K562 (cell line): ENCODE results near the gene PDRG1. TPM values are rescaled to one million over a fixed set of nuclear protein-coding genes. Genes with fewer than 3 reads are reported as not detected.

Experiments
- ATAC-seq: fragments of 200-7000 bp; cut with Tn5 transposase; 3 replicates; pipeline ENCODE4 v1.9.1; 2020; ENCODE audit warnings: moderate library complexity
- BruUV-seq: library from RNA; stranded (reverse); fragments of 400-500 nt; replicated peaks from 2 replicates; lab custom pipeline; 2021; lab: Mats Ljungman, UMichigan
- CTCF ChIA-PET: fragments of 300-600 bp; formaldehyde crosslinking; extraction: SDS; loops from one replicate; lab custom pipeline; 2021; ENCODE audit warnings: low intra/inter-chr PET ratio; lab: Yijun Ruan, JAX
- POLR2A ChIA-PET: fragments of 300-600, 350-650 bp; sonication (Branson Sonifier 250); formaldehyde crosslinking; extraction: SDS; loops from one replicate; lab custom pipeline; 2021; ENCODE audit warnings: antibody characterized with exemption, inconsistent platforms; lab: Yijun Ruan, JAX
- DNase-seq, 4 experiments: peaks; one replicate each; pipeline versions ENCODE4 v3.0.0 to v3.0.0-alpha.2; 2011 to 2018; ENCODE audit warnings: low spot score in 3 of 4, mixed read lengths in 3 of 4; ENCODE audit errors: extremely low read depth in 1 of 4
- FAIRE-seq: peaks from 2 replicates; lab custom pipeline; 2011; peaks lifted over from hg19 to GRCh38; lab: Jason Lieb, UNC
- H2AFZ ChIP-seq: 2 replicates; pipeline ENCODE4 v1.6.0; 2011; ENCODE audit warnings: low read depth, low read length, control low read depth, inconsistent platforms
- H3K27ac ChIP-seq: fragments of 200-600 bp; 3 replicates; pipeline ENCODE4 v1.8.0; 2011; ENCODE audit warnings: low read depth, mild to moderate bottlenecking, control low read depth, inconsistent platforms, low read length, moderate library complexity, mixed read lengths; ENCODE audit errors: extremely low read depth
- H3K27me3 ChIP-seq, 2 experiments: fragments of 300-600 bp in 1 of 2; 2 replicates in 1 of 2; 3 replicates in 1 of 2; pipeline versions ENCODE4 v1.6.0 to v1.8.0; 2011; ENCODE audit warnings: inconsistent platforms in 2 of 2, low read length in 2 of 2, mild to moderate bottlenecking in 1 of 2, mixed read lengths in 1 of 2, moderate library complexity in 1 of 2; ENCODE audit not compliant: control insufficient read depth in 2 of 2, insufficient read depth in 2 of 2
- H3K36me3 ChIP-seq: fragments of 300-600 bp; 3 replicates; pipeline ENCODE4 v1.8.0; 2011; ENCODE audit warnings: mild to moderate bottlenecking, low read length, inconsistent platforms; ENCODE audit not compliant: control insufficient read depth, insufficient read depth
- H3K4me1 ChIP-seq, 2 experiments: fragments of 200-600 bp in 1 of 2; replicated peaks in 1 of 2; 2 replicates in 1 of 2; 3 replicates in 1 of 2; pipeline versions ENCODE4 v1.5.1 to v1.8.0; 2011; ENCODE audit warnings: inconsistent platforms in 2 of 2, low read length in 2 of 2, mild to moderate bottlenecking in 1 of 2, mixed read lengths in 1 of 2, moderate library complexity in 1 of 2; ENCODE audit not compliant: control insufficient read depth in 2 of 2, insufficient read depth in 2 of 2
- H3K4me2 ChIP-seq: 2 replicates; pipeline ENCODE4 v1.6.1; 2011; ENCODE audit warnings: low read length, control low read depth, inconsistent platforms, mixed read lengths; ENCODE audit not compliant: insufficient read depth
- H3K4me3 ChIP-seq: fragments of 200-600 bp; sonication (generic), shearing (Covaris generic); 2 replicates; pipeline ENCODE4 v1.5.1; 2016; ENCODE audit warnings: control low read depth, inconsistent platforms
- H3K79me2 ChIP-seq: fragments of 200-600 bp; 3 replicates; pipeline ENCODE4 v1.8.0; 2011; ENCODE audit warnings: low read length, inconsistent platforms; ENCODE audit not compliant: control insufficient read depth, insufficient read depth
- H3K9ac ChIP-seq, 2 experiments: 2 replicates each; pipeline versions ENCODE4 v1.6.0 to v1.6.1; 2011; ENCODE audit warnings: low read depth in 2 of 2, low read length in 2 of 2, control low read depth in 1 of 2, inconsistent platforms in 1 of 2, mild to moderate bottlenecking in 1 of 2, mixed read lengths in 1 of 2; ENCODE audit not compliant: insufficient read depth in 1 of 2
- H3K9me1 ChIP-seq: one replicate; pipeline ENCODE4 v1.6.0; 2011; ENCODE audit warnings: inconsistent platforms, mild to moderate bottlenecking, low read length, moderate library complexity; ENCODE audit not compliant: control insufficient read depth, insufficient read depth
- H3K9me3 ChIP-seq: replicated peaks from 2 replicates; pipeline ENCODE4 v1.5.1; 2011; ENCODE audit warnings: low read depth, low read length, inconsistent platforms; ENCODE audit not compliant: control insufficient read depth, insufficient read depth
- H4K20me1 ChIP-seq: replicated peaks from 2 replicates; pipeline ENCODE4 v1.6.1; 2011; ENCODE audit warnings: low read length, inconsistent platforms, mixed read lengths; ENCODE audit not compliant: control insufficient read depth, insufficient read depth
- CEBPB ChIP-seq: fragments of 450-650 bp; IDR thresholded peaks from 2 replicates; pipeline ENCODE4 v1.6.1; 2016; ENCODE audit warnings: missing genetic modification characterization, missing compliant biosample characterization
- CTBP1 ChIP-seq: fragments of 450-650 bp; IDR thresholded peaks from 2 replicates; pipeline ENCODE4 v1.6.1; 2016; ENCODE audit warnings: borderline replicate concordance
- EP400 ChIP-seq: fragments of 450-650 bp; IDR thresholded peaks from 2 replicates; pipeline ENCODE4 v1.6.1; 2017; ENCODE audit warnings: antibody characterized with exemption, mild to moderate bottlenecking, moderate library complexity
- SMARCB1 ChIP-seq: IDR thresholded peaks from 2 replicates; pipeline ENCODE4 v1.6.1; 2011; ENCODE audit warnings: improper control_type of control experiment, low read depth; ENCODE audit not compliant: insufficient read length
- SPI1 ChIP-seq: IDR thresholded peaks from 2 replicates; pipeline ENCODE4 v1.6.1; 2011; ENCODE audit warnings: low read depth, low read length, control low read depth, borderline replicate concordance
- ZNF384 ChIP-seq: IDR thresholded peaks from 2 replicates; pipeline ENCODE4 v1.6.1; 2012; ENCODE audit warnings: low read depth, low read length, improper control_type of control experiment
- WGBS: fragments of 100-300 bp; shearing (Covaris generic); methylation state at CpG from one replicate; pipeline ENCODE4 v1.1.6; 2016; ENCODE audit warnings: low coverage, mixed read lengths; ENCODE audit not compliant: insufficient coverage; ENCODE audit errors: missing lambda C conversion rate; 5-methylcytosine and 5-hydroxymethylcytosine counted together
- in situ Hi-C: fragments of 300-500 bp; cut with MboI; formaldehyde crosslinking; loops from 4 replicates; pipeline ENCODE4 v1.15.0; 2018; ENCODE audit warnings: inconsistent platforms, mixed read lengths
- intact Hi-C: fragments of 100-400 bp; cut with micrococcal nuclease; formaldehyde crosslinking; loops from 2 replicates; pipeline ENCODE4 v1.14.2; 2022
- polyA plus RNA-seq, 8 experiments: library from polyadenylated mRNA; depleted of rRNA in 4 of 8; stranded (reverse) in 5 of 8; unstranded in 3 of 8; fragments of >200 nt; fragmentation: Nextera tagmentation in 2 of 8; fragmentation: Illumina TruSeq in 1 of 8; extraction: Ambion mirVana in 2 of 8; extraction: Trizol in 1 of 8; gene quantifications; 2 replicates each; pipeline versions ENCODE4 v1.2.1 to v1.2.3, GENCODE V29; 2011 to 2014; ENCODE audit warnings: inconsistent platforms in 1 of 8, missing spikeins in 1 of 8
- total RNA-seq, 7 experiments: library from RNA; depleted of rRNA in 6 of 7; stranded (reverse); fragments of >200 nt in 6 of 7; fragmentation: Illumina TruSeq in 2 of 7; extraction: Trizol in 2 of 7; gene quantifications; 2 replicates each; pipeline versions ENCODE4 v1.2.1 to v1.2.3, GENCODE V29; 2011 to 2021; ENCODE audit warnings: low replicate concordance in 1 of 7
- TF ChIP-seq, protein P1 (sequence below): fragments of 450-650 bp; IDR thresholded peaks from 2 replicates; pipeline ENCODE4 v1.6.1; 2016
- TF ChIP-seq, protein P2 (sequence below): sonication (generic); formaldehyde crosslinking; IDR thresholded peaks from 2 replicates; pipeline ENCODE4 v1.8.0; 2022; ENCODE audit warnings: missing genetic modification reagents, mild to moderate bottlenecking, moderate library complexity, borderline replicate concordance

PDRG1 gene
- total and polyA plus RNA-seq, 9 of the 15 experiments (the other 6 are each of a cell fraction or from before 2014, with no cell fraction given), result 12.6 to 58.6 (median 26.1) TPM

DNA sequence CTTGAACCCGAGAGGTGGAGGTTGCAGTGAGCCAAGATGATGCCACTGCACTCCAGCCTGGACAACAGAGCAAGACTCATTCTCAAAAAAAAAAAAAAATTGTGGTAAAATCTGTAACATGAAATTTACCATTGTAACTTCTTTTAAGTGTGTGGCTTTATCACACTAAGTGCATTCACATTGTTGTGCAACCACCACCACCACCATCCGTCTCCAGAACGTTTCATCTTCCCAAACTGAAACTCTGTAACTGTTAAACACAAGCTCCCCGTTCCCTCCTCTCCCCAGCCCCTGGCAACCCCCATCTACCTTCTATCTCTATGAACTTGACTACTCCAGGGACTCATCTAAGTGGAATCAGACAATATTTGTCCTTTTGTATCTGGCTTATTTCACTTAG lies 29.7 kb downstream of the PDRG1 start:
- CTCF ChIA-PET, result no interaction called here
- H3K9ac ChIP-seq, result no peak overlapping the region
- FAIRE-seq (no peak), DNase-seq (no peak), ATAC-seq (no peak)
- H3K9me1 ChIP-seq, result peaks cover 3% of the 10 kb centered on the region
- peaks cover 16 to 19% of the 10 kb centered on the region in 2 experiments for H3K4me1 ChIP-seq
- H3K27ac ChIP-seq, result no peak overlapping the region
- in situ Hi-C loops (no loop called here), intact Hi-C loops (no loop called here)
- POLR2A ChIA-PET, result no interaction called here
- TF ChIP-seq CEBPB (tag) (peak; percentile 51; the same call in 1 of the 2 replicates), SMARCB1 (no peak), EP400 (no peak), SPI1 (no peak), CTBP1 (no peak), ZNF384 (no peak)
- TF ChIP-seq, protein P1, sequence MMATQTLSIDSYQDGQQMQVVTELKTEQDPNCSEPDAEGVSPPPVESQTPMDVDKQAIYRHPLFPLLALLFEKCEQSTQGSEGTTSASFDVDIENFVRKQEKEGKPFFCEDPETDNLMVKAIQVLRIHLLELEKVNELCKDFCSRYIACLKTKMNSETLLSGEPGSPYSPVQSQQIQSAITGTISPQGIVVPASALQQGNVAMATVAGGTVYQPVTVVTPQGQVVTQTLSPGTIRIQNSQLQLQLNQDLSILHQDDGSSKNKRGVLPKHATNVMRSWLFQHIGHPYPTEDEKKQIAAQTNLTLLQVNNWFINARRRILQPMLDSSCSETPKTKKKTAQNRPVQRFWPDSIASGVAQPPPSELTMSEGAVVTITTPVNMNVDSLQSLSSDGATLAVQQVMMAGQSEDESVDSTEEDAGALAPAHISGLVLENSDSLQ, result no peak
- TF ChIP-seq, protein P2, sequence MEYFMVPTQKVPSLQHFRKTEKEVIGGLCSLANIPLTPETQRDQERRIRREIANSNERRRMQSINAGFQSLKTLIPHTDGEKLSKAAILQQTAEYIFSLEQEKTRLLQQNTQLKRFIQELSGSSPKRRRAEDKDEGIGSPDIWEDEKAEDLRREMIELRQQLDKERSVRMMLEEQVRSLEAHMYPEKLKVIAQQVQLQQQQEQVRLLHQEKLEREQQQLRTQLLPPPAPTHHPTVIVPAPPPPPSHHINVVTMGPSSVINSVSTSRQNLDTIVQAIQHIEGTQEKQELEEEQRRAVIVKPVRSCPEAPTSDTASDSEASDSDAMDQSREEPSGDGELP, result no peak
- BruUV-seq, result no TSS peak
- peaks cover 25% of the 10 kb centered on the region for H4K20me1 ChIP-seq
- peaks cover 4 to 41% of the 10 kb centered on the region in 2 experiments; a peak in 3 of 5 replicates for H3K27me3 ChIP-seq
- no peaks in the 10 kb centered on the region for H3K36me3 ChIP-seq
- H2AFZ ChIP-seq, result no peak overlapping the region
- H3K4me2 ChIP-seq, result no peak overlapping the region
- no peaks in the 10 kb centered on the region for H3K79me2 ChIP-seq
- 2% methylated on average over 4 of the region's 4 CpGs for WGBS
- H3K9me3 ChIP-seq, result no peaks in the 10 kb centered on the region
- H3K4me3 ChIP-seq, result no peak overlapping the region
